CD4-positive, alpha-beta T cell treated with Interleukin-17A for 4 hours (primary cell): ENCODE measurements around the gene RIPPLY1.

Experiments
- DNase-seq: peaks from one replicate; pipeline ENCODE4 v3.0.0-alpha.2; 2020; ENCODE audit warnings: mixed read lengths

The RIPPLY1 gene

GRCh38 chrX:106903291-106903824, at the start of gene RIPPLY1:
TSS of gene RIPPLY1 (minus strand) at chrX:106903341. CDS start at chrX:106903287, 54 bp downstream.
- DNase-seq, result no peak

- no peak for DNase-seq
Measured at GRCh38 chrX:106952538-106952937, 49.4 kb upstream of the RIPPLY1 start.

- no peak for DNase-seq
Measured at GRCh38 chrX:106952089-106952488, 48.9 kb upstream of the RIPPLY1 start.

- no peak for DNase-seq
Measured at GRCh38 chrX:106951230-106951629, 48.1 kb upstream of the RIPPLY1 start.

- no peak for DNase-seq
Measured at GRCh38 chrX:106950381-106950780, 47.2 kb upstream of the RIPPLY1 start.

GRCh38 chrX:106949366-106949765, 46.2 kb upstream of the RIPPLY1 start:
- DNase-seq, result no peak

GRCh38 chrX:106948641-106949040, 45.5 kb upstream of the RIPPLY1 start:
- no peak for DNase-seq

GRCh38 chrX:106946464-106946863, 43.3 kb upstream of the RIPPLY1 start:
- DNase-seq, result no peak

GRCh38 chrX:106940068-106940467, 36.9 kb upstream of the RIPPLY1 start:
- no peak for DNase-seq

GRCh38 chrX:106939566-106939965, 36.4 kb upstream of the RIPPLY1 start:
- DNase-seq, result no peak

- no peak for DNase-seq
Measured at GRCh38 chrX:106936246-106936645, 33.1 kb upstream of the RIPPLY1 start.

- no peak for DNase-seq
Measured at GRCh38 chrX:106935175-106935574, 32.0 kb upstream of the RIPPLY1 start.

GRCh38 chrX:106933538-106933961, 30.4 kb upstream of the RIPPLY1 start:
- no peak for DNase-seq

GRCh38 chrX:106932960-106933537, 29.9 kb upstream of the RIPPLY1 start:
- DNase-seq, result no peak

- DNase-seq, result no peak
Measured at GRCh38 chrX:106932492-106932923, 29.4 kb upstream of the RIPPLY1 start.

GRCh38 chrX:106931831-106932491, 28.8 kb upstream of the RIPPLY1 start:
- DNase-seq, result no peak

- no peak for DNase-seq
Measured at GRCh38 chrX:106928227-106928626, 25.1 kb upstream of the RIPPLY1 start.

GRCh38 chrX:106927700-106928099, 24.6 kb upstream of the RIPPLY1 start:
- DNase-seq, result no peak

- DNase-seq, result no peak
Measured at GRCh38 chrX:106927023-106927422, 23.9 kb upstream of the RIPPLY1 start.

GRCh38 chrX:106921637-106922036, 18.5 kb upstream of the RIPPLY1 start:
- no peak for DNase-seq

GRCh38 chrX:106919932-106920452, 16.9 kb upstream of the RIPPLY1 start, which contains the start of gene CLDN2:
TSS of gene CLDN2 (plus strand) at chrX:106920402. CDS start at chrX:106928229, 7,827 bp downstream.
- no peak for DNase-seq

GRCh38 chrX:106917830-106918500, 14.8 kb upstream of the RIPPLY1 start:
- peak; percentile 46 for DNase-seq

GRCh38 chrX:106912864-106913263, 9.7 kb upstream of the RIPPLY1 start:
- DNase-seq, result no peak
